IPS-15b (cell line): ENCODE results near the gene BDKRB2.

Experiments
- H3K27me3 ChIP-seq: one replicate; pipeline ENCODE4 v1.6.1; 2013; ENCODE audit warnings: low read length; ENCODE audit not compliant: control insufficient read depth, insufficient read depth
- H3K36me3 ChIP-seq: one replicate; pipeline ENCODE4 v1.6.1; 2013; ENCODE audit warnings: low read length; ENCODE audit not compliant: control insufficient read depth, insufficient read depth
- H3K4me1 ChIP-seq: one replicate; pipeline ENCODE4 v1.6.1; 2013; ENCODE audit warnings: mild to moderate bottlenecking, low read length; ENCODE audit not compliant: control insufficient read depth, insufficient read depth
- H3K4me3 ChIP-seq: one replicate; pipeline ENCODE4 v1.5.1; 2013; ENCODE audit warnings: low read depth, low read length
- H3K9ac ChIP-seq: one replicate; pipeline ENCODE4 v1.6.1; 2013; ENCODE audit warnings: low read depth, mild to moderate bottlenecking, low read length
- H3K9me3 ChIP-seq: one replicate; pipeline ENCODE4 v1.6.1; 2013; ENCODE audit warnings: mild to moderate bottlenecking, low read length; ENCODE audit not compliant: control insufficient read depth, insufficient read depth

BDKRB2 gene

DNA sequence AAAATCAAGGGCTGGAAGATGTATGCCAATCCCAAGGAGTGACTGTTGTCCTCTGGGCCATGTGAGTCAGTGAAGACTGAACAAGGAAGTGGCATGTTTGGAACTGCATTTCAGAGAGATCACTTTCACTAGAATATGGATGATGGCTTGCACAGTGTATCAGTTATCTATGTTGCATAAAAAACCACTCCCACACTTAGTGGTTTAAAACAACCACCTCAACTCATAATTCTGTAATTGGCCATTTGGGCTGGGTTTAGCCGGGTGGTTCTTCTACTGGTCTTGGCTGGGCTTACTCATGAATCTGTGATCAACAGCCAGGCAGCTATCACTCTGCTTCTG is 66.8 kb downstream of the BDKRB2 start:
- Histone ChIP-seq H3K36me3 (no peaks in the 10 kb centered on the region), H3K4me1 (no peaks in the 10 kb centered on the region), H3K27me3 (no peaks in the 10 kb centered on the region), H3K9ac (no peak overlapping the region), H3K4me3 (no peak overlapping the region), H3K9me3 (no peaks in the 10 kb centered on the region)

DNA sequence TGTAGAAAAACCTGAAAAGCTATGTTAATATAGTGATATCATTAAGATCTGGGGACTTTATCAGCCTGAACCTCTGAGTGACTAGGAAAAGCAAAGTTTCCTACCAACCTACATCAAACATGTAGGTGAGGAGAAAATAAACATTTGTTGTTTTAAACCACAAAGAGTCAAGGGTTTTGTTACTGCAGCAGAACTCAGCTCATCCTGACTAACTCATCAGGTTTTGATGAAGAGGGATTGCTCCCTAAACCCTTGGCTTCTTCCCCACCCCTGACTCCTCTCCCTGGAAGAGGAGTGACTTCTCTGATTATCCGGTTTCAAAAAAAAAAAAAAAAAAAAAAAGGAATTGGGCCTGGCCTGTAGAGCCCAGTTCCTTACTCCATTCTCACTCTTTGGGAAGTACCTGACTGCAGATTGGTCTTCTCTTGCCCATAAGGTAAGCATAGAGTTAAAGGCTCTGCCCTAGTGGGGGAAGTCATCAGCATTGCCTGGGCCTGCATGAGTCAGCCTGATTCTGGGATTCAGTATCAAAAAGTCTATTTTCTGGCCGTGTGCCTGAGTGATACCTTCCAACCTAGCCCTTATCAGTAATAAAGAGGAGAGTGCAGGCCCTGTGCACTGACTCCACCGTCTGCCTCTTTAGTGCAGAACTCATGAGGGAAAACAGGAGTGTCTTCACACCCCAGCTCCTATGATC is 68.3 kb downstream of the BDKRB2 start:
- H3K9me3 ChIP-seq = no peaks in the 10 kb centered on the region
- H3K9ac ChIP-seq = no peak overlapping the region
- no peaks in the 10 kb centered on the region for H3K36me3 ChIP-seq
- H3K4me1 ChIP-seq = peaks cover 2% of the 10 kb centered on the region
- H3K4me3 ChIP-seq = no peak overlapping the region
- H3K27me3 ChIP-seq = no peaks in the 10 kb centered on the region

DNA sequence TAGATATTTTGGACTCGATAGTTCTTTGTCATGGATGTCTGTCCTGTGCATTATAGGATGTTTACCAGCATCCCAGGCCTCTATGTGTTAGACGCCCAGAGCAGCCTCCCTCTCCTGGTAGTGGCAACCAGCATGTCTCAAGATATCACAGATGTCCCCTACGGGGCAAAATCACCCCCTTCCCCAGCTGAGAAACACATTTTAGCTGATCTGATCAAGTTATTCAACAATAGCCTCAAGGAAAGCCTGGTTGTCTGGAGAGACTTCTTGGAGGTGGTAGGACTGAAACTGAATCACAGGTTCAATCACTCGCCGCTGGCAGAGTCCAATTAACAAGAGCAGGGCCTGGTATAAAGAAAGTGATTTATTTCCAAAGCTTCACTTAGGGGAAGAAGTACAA is 69.0 kb downstream of the BDKRB2 start:
- no peaks in the 10 kb centered on the region for H3K36me3 ChIP-seq
- H3K27me3 ChIP-seq = no peaks in the 10 kb centered on the region
- H3K9me3 ChIP-seq = no peaks in the 10 kb centered on the region
- peaks cover 2% of the 10 kb centered on the region for H3K4me1 ChIP-seq
- H3K4me3 ChIP-seq = no peak overlapping the region
- no peak overlapping the region for H3K9ac ChIP-seq

DNA sequence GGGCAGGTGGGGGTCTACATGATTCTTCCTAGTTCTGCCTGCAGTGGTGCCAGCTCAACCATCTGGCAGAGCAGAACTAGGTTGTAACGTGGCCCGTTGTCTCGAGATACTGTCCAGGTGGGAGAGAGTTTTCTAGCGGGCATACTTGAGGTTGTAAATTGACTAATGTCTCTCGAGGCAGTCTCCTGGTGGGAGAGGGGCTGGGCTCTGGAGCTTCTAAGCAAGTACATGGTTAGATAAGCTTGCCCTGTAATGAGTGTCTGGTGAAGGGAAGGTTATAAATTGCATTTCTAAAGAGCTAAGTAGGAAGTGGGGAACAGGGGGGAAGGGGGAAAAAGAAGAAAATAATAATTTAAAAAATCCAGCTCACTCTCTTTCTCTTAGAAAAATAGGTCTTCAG is 69.5 kb downstream of the BDKRB2 start:
- no peaks in the 10 kb centered on the region for H3K36me3 ChIP-seq
- H3K27me3 ChIP-seq = no peaks in the 10 kb centered on the region
- no peaks in the 10 kb centered on the region for H3K9me3 ChIP-seq
- no peak overlapping the region for H3K9ac ChIP-seq
- peaks cover 2% of the 10 kb centered on the region for H3K4me1 ChIP-seq
- no peak overlapping the region for H3K4me3 ChIP-seq

DNA sequence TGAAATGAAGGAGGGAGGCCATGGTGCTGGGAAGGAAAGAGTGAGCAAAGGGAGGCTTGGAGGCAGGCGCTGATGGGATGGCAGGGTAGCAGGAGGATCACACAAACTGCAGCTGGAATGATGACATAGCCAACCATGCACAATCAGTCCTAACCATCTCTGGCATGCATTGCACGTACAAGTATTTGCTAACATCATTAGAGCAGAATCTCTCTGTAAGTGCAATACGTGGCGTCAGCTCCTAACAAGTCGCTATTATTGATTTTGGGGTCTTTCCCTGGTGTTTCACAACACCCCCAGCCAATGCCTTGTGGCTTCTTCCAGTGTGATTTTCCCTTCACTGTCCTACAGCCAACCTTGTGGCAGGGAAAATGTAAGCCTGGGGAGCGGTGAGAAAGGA is 69.9 kb downstream of the BDKRB2 start:
- no peaks in the 10 kb centered on the region for H3K9me3 ChIP-seq
- no peaks in the 10 kb centered on the region for H3K27me3 ChIP-seq
- no peaks in the 10 kb centered on the region for H3K36me3 ChIP-seq
- H3K4me1 ChIP-seq = peaks cover 2% of the 10 kb centered on the region
- H3K9ac ChIP-seq = no peak overlapping the region
- no peak overlapping the region for H3K4me3 ChIP-seq

DNA sequence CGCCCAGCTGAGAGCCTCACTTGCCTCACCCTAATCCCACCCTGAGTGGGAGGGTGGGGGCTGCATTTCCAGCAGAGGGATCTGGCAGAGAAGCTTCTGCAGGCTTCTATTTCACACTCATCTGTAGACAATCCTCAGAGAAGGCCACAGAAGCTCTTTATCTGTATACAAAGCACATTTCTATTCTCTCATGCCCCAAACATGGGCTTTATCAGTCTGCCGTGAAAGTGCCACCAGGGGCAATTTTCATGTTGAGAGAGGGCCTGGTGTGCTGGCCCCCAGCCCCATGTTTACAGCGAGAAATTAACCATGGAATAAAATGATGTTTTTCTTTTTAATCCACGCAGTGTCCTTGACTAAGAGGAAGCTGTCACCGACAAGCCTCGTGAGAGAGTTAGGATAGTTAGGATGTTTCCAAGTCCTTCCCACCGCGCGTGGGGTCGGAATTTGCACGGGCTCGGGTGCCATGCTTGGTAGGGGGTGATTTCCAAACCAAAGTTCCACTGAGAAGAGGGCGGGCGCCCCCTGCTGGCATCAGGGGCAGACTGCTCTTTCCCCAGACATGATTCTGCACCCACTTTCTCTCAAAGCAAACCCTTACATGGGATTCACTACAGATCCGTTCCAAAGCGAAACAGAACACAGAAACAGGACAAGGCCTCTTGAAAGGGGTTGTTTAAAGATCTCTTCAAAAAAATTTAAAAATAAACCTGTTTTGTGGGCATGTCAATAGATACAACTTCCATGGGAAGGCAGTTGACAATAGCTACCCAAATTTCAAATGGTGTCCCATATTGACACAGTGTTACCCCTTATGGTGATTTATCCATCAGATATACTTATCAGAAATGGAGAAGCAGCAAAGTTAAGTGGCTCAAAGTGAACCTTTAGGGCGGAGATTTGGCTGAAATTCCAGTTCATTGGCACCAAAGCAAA is 70.8 kb downstream of the BDKRB2 start:
- no peaks in the 10 kb centered on the region for H3K27me3 ChIP-seq
- H3K36me3 ChIP-seq = no peaks in the 10 kb centered on the region
- no peaks in the 10 kb centered on the region for H3K9me3 ChIP-seq
- H3K4me3 ChIP-seq = no peak overlapping the region
- H3K9ac ChIP-seq = no peak overlapping the region
- peaks cover 2% of the 10 kb centered on the region for H3K4me1 ChIP-seq

DNA sequence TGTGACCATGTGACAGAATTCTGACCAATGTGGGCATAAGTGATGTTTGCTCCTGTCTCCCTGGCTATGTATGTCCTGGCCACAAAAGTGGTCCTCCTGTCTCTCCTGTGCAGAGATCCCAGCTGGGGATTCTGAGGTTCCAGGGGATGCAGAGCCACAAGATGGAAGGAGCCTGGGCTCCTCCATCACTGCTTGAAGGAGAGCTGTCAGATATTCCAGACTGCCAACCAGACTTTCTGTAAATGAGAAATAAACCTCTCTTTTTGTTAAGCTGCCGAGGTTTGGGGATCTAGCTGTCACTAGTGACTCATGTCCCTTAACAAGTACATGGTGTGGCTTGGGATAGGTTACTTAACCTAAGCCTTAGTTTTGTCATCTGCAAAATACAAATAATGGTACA is 73.3 kb downstream of the BDKRB2 start:
- Histone ChIP-seq H3K36me3 (no peaks in the 10 kb centered on the region), H3K27me3 (no peaks in the 10 kb centered on the region), H3K4me3 (no peak overlapping the region), H3K9me3 (no peaks in the 10 kb centered on the region), H3K4me1 (peaks cover 2% of the 10 kb centered on the region), H3K9ac (no peak overlapping the region)

DNA sequence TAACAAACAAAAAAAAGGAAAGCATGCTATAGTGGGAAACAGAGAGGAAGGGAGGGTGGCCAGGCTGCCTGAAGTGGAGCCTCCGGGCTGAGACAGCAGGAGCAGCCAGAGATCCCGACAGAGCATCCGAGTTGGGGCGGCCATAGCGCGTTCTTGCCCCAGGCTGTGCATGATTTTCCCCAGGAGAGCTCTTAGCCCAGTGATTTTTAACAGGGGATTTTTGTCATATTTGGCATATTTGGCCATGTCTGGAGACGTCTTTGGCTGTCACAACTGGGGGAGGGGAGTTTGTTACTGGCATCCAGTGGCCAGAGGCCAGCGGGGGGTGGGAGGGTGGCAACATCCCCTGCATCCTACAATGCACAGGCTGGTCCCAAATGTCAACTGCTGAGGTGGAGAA is 74.9 kb downstream of the BDKRB2 start:
- Histone ChIP-seq H3K9me3 (no peaks in the 10 kb centered on the region), H3K27me3 (no peaks in the 10 kb centered on the region), H3K36me3 (no peaks in the 10 kb centered on the region), H3K4me1 (peaks cover 2% of the 10 kb centered on the region), H3K4me3 (no peak overlapping the region), H3K9ac (no peak overlapping the region)

DNA sequence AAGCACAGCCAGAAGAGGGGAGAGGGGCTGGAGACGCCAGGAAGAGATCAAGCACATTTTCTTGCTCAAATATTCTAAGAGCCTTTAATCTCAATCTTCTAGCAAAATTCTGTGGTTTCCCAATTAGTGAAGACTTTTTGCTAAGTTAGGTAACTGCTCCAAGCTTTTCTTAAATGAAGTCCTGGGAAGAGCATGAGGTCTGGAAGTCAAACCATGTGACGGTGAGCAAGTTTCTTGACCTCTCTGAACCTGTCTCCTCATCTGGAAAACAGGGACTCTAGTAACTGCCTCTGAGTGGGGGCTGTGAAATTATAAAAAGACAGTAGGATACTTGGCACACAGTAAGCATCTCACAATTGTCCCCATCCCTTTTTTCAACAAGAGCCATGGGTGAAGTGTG is 75.5 kb downstream of the BDKRB2 start:
- Histone ChIP-seq H3K36me3 (no peaks in the 10 kb centered on the region), H3K9me3 (no peaks in the 10 kb centered on the region), H3K4me1 (peaks cover 2% of the 10 kb centered on the region), H3K27me3 (no peaks in the 10 kb centered on the region), H3K9ac (no peak overlapping the region), H3K4me3 (no peak overlapping the region)

DNA sequence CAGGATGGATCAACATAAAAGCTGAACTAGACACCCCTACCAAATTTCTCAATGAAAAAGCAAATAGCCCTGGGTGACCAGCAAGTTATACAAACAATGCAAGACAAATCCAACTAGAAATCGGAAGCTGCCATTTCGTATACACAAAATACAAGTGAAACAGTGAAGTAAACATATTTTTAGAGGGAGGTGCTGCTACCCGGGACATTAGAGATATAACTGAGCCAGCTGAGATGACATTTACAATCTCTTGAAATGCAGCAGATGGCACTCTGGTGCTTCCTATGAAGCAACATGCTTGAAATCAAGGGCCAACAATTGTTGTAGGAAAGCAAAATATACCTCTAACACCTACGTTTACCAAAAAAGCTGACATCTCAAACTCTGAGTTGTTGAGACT is 76.8 kb downstream of the BDKRB2 start:
- no peaks in the 10 kb centered on the region for H3K9me3 ChIP-seq
- H3K4me3 ChIP-seq = no peak overlapping the region
- no peaks in the 10 kb centered on the region for H3K27me3 ChIP-seq
- H3K4me1 ChIP-seq = peaks cover 2% of the 10 kb centered on the region
- H3K36me3 ChIP-seq = no peaks in the 10 kb centered on the region
- no peak overlapping the region for H3K9ac ChIP-seq

DNA sequence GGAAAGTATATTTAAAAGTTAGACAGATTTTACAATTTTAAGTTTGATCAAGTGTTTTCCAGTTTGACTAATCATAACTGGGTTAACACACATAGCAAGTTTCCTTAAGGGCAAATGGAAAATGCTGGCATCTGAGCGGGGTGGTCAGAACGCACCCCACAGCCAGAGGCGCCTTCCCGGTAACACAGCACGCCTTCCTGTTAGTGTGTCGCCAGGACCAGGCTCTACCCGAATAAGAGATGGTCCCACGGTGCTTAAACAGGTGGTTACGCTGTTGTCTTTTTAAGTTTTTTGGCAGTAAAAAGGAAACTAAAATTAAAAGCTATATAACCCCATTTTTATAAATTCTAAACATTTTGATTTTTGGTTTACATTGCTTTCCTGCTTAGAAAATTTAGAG is 79.4 kb downstream of the BDKRB2 start:
- Histone ChIP-seq H3K4me3 (no peak overlapping the region), H3K9ac (no peak overlapping the region), H3K36me3 (no peaks in the 10 kb centered on the region), H3K27me3 (no peaks in the 10 kb centered on the region), H3K9me3 (no peaks in the 10 kb centered on the region), H3K4me1 (no peaks in the 10 kb centered on the region)

DNA sequence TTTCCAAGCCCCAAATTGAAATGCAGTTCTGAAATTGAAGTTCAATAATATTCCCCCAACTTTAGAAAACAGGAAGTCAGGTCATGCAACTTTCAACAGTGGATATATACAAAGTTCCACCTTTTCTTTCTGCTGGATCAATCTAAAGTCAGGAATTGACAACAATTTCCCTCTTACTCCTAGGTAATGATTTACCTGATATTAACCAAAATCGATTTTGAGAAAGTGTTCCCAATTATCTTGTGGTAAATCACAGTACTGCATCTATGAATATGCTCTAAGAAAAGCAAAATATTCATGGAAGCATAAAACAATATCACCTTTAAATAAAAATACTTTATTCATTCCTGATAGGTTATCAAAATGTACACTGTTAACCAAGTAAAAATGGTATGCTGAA is 79.8 kb downstream of the BDKRB2 start:
- Histone ChIP-seq H3K36me3 (no peaks in the 10 kb centered on the region), H3K27me3 (no peaks in the 10 kb centered on the region), H3K9ac (no peak overlapping the region), H3K9me3 (no peaks in the 10 kb centered on the region), H3K4me3 (no peak overlapping the region), H3K4me1 (no peaks in the 10 kb centered on the region)
